Gastrocnemius medialis (tissue), 4 donors: ENCODE results near the gene OXNAD1.

ENCODE experiments used
- POLR2A ChIP-seq, 2 donors: fragments of 450-650 bp; IDR thresholded peaks; one replicate each; pipeline ENCODE4 v1.6.1; 2017; ENCODE audit warnings: antibody characterized with exemption in 2 of 2, mild to moderate bottlenecking in 2 of 2, moderate library complexity in 2 of 2
- TF ChIP-seq, protein P1 (sequence below), 5 experiments: fragments of 450-650 bp in 3 of 5; fragments of 200-600 bp in 2 of 5; sonication (generic) in 2 of 5; IDR thresholded peaks in 4 of 5; conservative IDR thresholded peaks in 1 of 5; 1 replicate in 4 of 5; 2 replicates in 1 of 5; pipeline ENCODE4 v1.5.1; 2016 to 2019; ENCODE audit warnings: antibody characterized with exemption in 5 of 5, mild to moderate bottlenecking in 3 of 5, moderate library complexity in 3 of 5

DNA sequence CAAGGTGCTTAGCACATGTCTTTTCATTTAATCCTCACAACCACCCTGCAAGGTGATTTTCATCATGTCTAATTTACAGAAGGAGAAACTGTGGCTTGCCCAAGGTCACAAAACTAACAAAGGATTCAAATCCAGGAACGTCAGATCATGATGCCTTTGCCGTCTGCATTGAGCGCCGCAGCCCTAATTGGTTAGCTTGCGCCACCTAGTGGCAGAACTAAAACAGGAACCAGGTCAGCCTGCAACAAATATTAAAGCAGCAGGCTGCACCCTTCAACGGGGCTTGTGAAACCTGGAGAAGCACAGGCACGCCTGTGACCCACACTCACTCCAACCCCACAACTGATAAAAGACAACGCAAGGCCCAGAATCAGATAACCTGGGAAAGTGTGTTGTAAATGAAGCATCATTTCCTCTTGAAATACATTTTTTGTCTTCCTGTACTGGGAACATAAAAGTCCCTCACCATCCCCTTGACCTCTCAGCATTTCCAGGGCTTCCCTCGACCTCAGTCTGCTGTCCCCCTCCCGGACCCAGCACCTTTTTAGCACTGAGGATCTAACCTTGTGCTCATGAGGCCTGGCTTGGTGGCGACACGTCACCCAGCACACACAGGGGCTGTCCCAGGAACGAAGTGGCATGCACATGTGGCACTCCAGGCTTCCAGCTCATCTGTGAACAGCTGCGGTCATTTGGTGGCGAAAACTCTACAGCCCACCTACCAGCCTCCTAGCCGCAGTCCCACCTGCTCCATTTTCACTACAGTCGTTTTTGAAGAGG, 17.5 kb upstream of the OXNAD1 start:
- no peak for TF ChIP-seq POLR2A (IDR thresholded peaks at IDR 0.05)
- TF ChIP-seq, protein P1, sequence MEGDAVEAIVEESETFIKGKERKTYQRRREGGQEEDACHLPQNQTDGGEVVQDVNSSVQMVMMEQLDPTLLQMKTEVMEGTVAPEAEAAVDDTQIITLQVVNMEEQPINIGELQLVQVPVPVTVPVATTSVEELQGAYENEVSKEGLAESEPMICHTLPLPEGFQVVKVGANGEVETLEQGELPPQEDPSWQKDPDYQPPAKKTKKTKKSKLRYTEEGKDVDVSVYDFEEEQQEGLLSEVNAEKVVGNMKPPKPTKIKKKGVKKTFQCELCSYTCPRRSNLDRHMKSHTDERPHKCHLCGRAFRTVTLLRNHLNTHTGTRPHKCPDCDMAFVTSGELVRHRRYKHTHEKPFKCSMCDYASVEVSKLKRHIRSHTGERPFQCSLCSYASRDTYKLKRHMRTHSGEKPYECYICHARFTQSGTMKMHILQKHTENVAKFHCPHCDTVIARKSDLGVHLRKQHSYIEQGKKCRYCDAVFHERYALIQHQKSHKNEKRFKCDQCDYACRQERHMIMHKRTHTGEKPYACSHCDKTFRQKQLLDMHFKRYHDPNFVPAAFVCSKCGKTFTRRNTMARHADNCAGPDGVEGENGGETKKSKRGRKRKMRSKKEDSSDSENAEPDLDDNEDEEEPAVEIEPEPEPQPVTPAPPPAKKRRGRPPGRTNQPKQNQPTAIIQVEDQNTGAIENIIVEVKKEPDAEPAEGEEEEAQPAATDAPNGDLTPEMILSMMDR (IDR thresholded peaks at IDR 0.05 in 4 of 5, conservative IDR thresholded peaks at IDR 0.05 in 1 of 5): peak; percentile 79 to 98 (median 95)
